Activated CD8-positive, alpha-beta memory T cell treated with anti-CD3 and anti-CD28 coated beads, Interleukin-2, amount 50 U/mL, for 24 hours (primary cell): ENCODE results near the gene PSG2.
"Not testable (repeated sequence)": the region's sequence is repeated elsewhere in the genome, so short reads cannot be mapped to it uniquely, and the experiment has no call there.

Experiments
- DNase-seq: peaks from one replicate; pipeline ENCODE4 v3.0.0-alpha.2; 2020; ENCODE audit errors: extremely low read depth

PSG2 gene

GRCh38 chr19:43077881-43078280 lies 4.6 kb downstream of the PSG2 start:
- DNase-seq: not testable (repeated sequence)

DNA sequence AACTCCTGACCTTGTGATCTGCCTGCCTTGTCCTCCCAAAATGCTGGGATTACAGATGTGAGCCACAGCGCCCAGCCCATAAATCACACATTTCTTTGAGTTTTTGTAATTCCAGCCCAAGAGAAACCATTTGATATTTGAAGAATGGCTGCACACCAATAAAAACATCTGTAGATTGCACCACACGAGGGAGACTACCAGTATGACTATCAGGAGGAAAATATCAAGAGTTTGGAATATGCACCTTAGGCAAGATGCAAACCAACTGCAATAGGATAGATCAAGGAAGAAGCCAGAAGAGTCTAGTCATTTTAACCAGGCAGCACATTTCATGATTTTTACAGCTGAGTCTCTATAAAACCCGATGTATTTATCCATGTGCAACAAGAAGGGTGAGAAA lies 20.1 kb downstream of the PSG2 start:
- not testable (repeated sequence) for DNase-seq

DNA sequence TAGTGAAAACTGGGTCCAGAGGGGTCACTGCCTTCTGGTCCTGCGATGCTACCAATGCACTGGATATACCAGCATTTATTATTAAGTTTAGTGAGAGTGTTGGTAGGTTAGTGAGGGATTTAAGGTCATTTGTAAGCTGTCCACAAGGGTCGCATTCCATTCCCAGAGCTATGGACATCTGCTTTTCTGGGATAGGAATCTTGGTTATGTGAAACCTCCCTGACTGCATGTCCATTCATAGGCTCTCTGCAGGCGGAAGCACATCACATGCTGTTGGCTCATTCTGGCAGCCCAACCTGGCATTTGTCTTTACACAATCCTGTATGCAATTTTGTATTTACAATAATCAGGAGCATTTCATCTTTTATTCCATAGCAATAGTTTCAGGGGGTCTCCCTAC lies 21.2 kb downstream of the PSG2 start:
- not testable (repeated sequence) for DNase-seq

GRCh38 chr19:43060254-43060653 lies 22.2 kb downstream of the PSG2 start:
- DNase-seq: not testable (repeated sequence)

GRCh38 chr19:43059482-43059881 lies 23.0 kb downstream of the PSG2 start:
- DNase-seq: not testable (repeated sequence)

DNA sequence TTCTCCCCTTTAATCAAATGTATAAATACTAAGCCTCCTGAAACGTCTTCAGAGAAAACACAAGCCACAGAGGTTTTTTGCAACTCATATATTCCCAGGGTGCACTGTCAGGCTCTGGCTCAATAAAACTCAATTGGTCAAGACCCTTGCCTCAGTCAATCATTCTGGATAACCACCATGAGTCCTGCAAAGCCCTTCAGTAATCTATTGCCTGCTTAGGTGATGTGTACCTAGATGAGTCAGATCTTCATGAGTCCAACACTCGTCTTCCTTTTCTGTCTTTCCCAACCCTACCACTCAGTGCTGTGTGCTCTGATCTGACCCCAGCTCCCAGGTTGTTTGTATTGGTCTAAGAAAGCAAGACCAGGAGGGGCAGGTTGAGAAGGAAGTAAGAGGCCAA lies 24.1 kb downstream of the PSG2 start:
- not testable (repeated sequence) for DNase-seq

- DNase-seq: not testable (repeated sequence)
Measured at GRCh38 chr19:43047966-43048365, 34.5 kb downstream of the PSG2 start.

- DNase-seq: not testable (repeated sequence)
Measured at GRCh38 chr19:43046578-43046977, 35.9 kb downstream of the PSG2 start.

DNA sequence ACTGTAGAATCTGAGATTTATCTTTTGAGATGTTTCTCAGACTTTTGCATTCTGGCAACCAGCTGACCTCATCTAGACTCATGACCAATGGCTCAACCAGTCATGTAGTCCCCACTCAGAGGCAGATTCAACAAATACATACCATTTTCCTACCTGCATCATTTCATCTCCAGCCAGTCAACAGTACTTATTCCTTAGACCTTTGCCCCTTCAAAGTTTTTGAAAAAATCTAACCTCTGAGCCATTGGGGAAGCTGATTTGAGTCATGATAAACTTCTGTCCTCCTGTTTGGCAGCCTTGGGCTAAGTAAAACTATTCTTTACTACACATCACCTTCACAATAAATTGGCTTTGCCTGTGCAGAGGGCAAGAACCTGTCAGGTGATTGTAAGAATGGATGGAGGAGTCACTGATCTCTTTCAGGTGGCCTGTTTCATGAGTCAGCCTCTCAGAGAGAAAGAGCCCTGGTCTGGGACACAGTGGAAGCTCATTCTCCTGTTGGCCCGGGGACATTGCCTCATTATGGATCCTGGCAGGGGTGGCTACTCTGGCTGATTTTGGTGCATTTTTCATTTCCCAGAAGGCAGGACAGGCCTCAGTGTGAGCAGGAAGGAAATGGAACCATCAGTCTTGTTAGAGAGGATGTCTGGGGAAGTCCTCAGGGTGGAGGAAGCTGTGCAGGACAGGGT lies 38.9 kb downstream of the PSG2 start:
- DNase-seq: not testable (repeated sequence)

DNA sequence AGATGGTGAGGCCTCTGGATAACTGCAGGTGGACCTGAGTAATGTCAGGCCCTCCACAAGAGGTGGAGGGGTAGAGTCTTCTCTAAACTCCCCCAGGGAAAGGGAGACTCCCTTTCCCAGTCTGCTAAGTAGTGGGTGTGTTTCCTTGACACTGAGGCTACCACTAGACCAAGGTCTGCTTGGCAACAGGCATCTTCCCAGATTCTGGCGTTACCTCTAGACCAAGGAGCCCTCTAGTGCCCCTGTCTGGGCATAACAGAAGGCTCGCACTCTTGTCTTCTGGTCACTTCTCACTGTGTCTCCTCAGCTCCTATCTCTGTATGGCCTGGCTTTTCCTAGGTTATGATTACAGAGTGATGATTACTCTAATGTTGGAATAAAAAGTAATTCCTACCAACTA lies 50.9 kb downstream of the PSG2 start:
- DNase-seq: not testable (repeated sequence)

DNA sequence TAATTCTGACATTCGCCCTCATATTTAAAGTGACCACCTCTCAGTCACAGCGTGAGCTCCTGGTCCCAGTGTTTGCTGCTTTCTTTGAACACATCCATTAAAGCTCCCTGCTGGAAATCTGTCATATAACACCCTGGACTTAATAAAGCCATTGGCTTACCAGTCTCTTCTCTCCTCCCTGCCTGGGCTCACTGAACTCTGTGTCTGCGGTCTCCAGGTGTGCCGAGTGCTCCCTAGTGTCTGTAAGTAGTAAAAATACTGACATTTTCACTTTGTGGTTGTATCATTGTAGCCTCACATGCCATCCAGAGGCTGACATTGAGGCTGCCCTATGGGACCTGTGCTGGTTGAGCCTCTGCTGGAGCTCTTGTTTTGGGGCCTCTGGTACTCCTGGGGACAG lies 53.6 kb downstream of the PSG2 start:
- DNase-seq: no peak

- DNase-seq: not testable (repeated sequence)
Measured at GRCh38 chr19:43027985-43028384, 54.5 kb downstream of the PSG2 start.

- not testable (repeated sequence) for DNase-seq
Measured at GRCh38 chr19:43027061-43027460, 55.4 kb downstream of the PSG2 start.

DNA sequence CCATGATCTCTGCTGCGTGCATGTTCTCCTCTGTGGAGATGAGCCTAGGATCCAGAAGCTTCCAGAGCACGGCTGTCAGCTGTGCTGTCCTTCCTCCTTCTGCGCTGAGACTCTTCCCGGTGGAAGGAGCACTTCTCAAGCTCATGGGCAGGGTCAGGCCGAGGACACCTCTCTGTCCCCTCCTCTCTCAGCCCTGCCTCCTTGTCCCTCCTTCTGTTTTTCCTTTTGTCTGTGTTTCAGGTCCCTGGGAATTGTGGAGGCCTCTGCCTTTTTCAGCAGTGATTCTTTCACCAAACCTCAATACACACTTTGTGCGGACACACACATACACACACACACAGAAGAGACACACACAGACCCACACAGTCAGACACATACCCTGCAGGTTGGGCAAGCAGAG lies 56.1 kb downstream of the PSG2 start, which contains the start of gene PSG11:
Gene PSG11 (minus strand): TSS at position 101 of the 400 bp plus-strand sequence. CDS start 97 bp downstream, at position 4.
- DNase-seq: not testable (repeated sequence)

DNA sequence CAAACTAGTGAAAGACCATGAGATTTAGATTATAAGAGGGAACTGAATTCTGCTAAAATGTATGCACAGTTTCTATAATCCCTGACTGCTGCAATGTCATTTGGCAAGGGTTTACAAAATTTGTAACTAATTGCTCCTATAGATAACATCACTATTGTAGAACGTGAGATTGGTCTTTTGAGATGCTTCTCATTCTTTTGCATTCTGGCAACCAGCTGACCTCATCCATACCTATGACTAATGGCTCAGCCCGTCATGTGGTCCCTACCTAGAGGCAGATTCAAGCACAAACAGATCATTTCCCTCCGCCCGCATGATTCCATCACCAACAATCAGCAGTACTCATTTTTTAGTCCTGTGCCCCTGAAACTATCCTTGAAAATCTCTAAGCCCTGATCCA lies 60.4 kb downstream of the PSG2 start:
- not testable (repeated sequence) for DNase-seq

GRCh38 chr19:43021629-43022028 lies 60.9 kb downstream of the PSG2 start:
- not testable (repeated sequence) for DNase-seq

GRCh38 chr19:43019588-43019987 lies 62.9 kb downstream of the PSG2 start:
- not testable (repeated sequence) for DNase-seq
